ENCODE results near the gene SCYL1.

DNA sequence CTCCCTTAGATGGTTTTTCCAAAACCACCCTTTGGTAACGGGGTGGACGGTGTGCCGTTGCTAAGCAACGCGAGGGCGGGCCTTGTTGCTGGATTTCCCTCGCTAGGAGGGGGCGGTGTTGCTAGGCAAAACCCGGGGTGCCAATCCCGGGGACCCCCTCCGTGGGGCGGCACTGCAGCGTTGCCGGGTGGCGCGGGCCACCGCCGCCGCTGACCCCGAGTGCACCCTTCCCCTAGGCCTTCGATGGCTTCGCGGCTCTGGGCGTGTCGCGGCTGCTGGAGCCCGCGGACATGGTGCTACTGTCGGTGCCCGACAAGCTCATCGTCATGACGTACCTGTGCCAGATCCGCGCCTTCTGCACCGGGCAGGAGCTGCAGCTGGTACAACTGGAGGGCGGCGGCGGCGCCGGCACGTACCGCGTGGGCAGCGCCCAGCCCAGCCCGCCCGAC is 59.9 kb downstream of the SCYL1 start:
- TF ChIP-seq, protein P1, sequence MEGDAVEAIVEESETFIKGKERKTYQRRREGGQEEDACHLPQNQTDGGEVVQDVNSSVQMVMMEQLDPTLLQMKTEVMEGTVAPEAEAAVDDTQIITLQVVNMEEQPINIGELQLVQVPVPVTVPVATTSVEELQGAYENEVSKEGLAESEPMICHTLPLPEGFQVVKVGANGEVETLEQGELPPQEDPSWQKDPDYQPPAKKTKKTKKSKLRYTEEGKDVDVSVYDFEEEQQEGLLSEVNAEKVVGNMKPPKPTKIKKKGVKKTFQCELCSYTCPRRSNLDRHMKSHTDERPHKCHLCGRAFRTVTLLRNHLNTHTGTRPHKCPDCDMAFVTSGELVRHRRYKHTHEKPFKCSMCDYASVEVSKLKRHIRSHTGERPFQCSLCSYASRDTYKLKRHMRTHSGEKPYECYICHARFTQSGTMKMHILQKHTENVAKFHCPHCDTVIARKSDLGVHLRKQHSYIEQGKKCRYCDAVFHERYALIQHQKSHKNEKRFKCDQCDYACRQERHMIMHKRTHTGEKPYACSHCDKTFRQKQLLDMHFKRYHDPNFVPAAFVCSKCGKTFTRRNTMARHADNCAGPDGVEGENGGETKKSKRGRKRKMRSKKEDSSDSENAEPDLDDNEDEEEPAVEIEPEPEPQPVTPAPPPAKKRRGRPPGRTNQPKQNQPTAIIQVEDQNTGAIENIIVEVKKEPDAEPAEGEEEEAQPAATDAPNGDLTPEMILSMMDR (IDR thresholded peaks at IDR 0.05): no peak
- TF ChIP-seq ZFX (IDR thresholded peaks at IDR 0.05; ENCODE audit: borderline replicate concordance): no peak

Measured in 22Rv1 (cell line).